NCI-H1417 (cell line): ENCODE results near the gene POU2F1.
"Not testable (repeated sequence)": the region's sequence is repeated elsewhere in the genome, so short reads cannot be mapped to it uniquely, and the experiment has no call there.

Source experiments
- DNase-seq, 3 experiments: peaks; one replicate each; lab custom pipeline; 2025; lab: John Stamatoyannopoulos, UW

Gene POU2F1

DNA sequence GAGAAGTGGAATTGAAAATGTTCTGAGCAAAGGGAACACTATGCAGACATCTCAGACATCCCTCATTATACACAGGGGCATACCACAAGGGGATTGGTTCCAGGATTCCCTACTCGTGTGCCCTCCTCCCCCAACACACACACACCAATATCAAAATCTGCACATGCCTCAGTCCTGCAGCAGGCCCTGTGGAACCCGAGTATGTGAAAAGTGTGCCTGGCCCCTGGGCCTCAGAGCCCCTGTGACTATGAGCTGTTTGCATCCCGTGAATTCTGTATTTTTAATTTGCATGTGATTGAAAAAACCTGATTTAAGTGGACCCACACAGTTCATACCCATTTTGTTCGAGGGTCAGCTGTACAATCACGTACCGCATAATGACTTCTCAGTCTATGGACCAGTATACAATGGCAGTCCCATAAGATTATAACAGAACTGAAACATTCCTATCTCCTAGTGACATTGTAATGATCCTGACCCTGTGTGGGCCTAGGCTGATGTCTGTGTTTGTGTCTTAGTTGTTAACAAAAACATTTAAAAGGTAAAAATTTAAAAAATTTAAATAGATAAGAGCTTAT is 11.3 kb downstream of the POU2F1 start:
- no peak for DNase-seq

DNA sequence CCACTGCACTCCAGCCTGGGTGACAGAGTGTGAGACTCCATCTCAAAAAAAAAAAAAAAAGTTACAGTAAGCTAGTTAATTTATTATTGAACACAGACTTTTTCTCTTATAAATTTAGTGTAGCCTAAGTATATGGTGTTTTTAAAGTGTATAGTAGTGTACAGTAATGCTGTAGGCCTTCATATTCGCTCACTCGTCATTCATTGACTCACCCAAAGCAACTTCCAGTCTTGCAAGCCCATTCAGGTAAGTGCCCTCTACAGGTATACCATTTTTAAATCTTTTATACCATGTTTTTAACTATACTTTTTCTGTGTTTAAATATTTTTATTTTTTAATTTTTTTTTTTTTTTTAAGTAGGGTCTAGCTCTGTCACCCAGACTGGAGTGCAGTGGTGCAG is 12.1 kb downstream of the POU2F1 start:
- no peak for DNase-seq

- DNase-seq: no peak
These were observed 12.7 kb downstream of the POU2F1 start for GRCh38 chr1:167233373-167233772.

DNA sequence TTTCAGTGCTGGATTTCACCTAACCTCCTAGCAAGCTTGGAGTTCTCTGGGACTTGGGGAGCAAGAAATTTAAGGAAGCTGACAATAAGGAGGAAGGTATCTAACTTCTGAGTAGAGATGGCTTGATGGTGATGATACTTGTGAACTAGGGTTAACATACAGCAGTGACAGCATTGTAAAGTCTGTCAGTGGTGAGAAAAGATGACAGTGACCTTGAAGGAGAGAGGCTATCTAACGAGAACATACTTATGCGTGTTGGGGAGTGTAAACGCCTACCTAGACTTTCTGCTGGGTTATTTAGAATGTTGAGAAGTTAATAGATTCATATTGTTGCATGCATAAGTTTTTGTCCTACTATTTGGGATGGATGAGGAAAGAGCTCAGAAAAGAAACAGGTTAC is 16.3 kb downstream of the POU2F1 start:
- no peak for DNase-seq

DNA sequence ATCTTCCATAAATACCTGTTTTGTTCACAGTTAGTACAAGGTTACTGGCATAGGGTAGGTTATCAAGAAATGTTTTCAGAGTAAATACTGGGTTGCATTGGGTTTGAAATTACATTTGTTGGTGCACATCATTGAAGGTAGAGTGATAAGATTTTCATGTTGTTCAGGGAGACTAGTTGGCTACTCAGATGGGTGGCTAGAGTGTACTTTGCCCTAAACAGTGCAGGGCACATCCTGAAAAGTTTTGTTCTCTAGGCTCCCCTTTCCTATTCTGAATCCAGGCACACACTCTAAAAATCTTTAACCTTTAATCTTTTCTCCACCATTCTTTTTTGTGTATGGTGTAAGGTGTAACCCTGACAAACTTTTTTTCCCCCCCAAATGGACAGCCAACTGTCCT is 18.0 kb downstream of the POU2F1 start:
- DNase-seq: no peak

- DNase-seq: no peak
These were observed 18.6 kb downstream of the POU2F1 start for GRCh38 chr1:167239257-167239656.

GRCh38 chr1:167244244-167244643 is 23.6 kb downstream of the POU2F1 start:
- DNase-seq: no peak

GRCh38 chr1:167245168-167245567 is 24.5 kb downstream of the POU2F1 start:
- DNase-seq: not testable (repeated sequence)

GRCh38 chr1:167246971-167247370 is 26.3 kb downstream of the POU2F1 start:
- DNase-seq: no peak

- no peak for DNase-seq
These were observed 27.1 kb downstream of the POU2F1 start for GRCh38 chr1:167247754-167248153.

DNA sequence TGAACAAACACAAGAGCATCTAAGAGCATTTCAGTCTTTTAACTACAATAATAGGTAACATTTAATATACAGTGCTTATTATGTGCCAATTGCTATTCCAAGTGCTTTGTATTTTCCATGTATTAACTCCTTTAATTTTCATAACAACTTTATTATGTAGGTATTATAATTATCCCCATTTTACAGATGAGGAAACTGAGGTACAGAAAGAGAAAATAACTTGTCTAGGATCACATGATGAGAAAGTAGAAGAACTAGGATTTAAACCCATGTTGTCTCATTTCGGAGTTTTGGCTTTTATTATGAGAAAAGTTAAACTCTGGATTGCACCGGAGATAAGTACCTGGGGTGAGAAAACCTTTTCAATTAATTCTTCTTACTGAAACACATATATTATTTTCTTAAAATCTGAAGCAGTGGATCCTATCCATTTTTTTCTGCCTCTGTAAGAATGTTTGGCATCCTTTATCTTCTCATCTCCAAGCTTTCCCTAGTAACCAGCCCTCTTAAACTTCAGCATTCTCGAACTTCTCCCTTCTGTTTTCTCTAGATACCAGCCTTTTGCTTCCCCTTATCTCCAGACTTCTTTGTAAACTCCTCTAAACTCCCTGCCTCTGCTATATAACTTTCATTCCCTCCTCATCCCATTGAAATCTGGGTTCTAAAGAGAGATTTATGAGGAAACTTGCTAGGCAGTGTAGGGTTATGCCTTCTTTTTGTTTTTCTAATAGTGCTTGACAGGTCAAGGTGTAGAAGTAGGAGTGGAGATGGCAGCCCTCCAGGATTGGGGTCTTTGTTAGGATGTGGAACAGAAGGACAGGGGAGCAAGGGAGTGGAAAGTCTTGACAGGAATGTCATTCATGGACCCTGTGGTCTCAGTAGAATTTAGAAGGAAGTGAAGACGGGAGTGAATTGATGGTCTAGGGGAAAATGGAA is 28.3 kb downstream of the POU2F1 start:
- DNase-seq: no peak

DNA sequence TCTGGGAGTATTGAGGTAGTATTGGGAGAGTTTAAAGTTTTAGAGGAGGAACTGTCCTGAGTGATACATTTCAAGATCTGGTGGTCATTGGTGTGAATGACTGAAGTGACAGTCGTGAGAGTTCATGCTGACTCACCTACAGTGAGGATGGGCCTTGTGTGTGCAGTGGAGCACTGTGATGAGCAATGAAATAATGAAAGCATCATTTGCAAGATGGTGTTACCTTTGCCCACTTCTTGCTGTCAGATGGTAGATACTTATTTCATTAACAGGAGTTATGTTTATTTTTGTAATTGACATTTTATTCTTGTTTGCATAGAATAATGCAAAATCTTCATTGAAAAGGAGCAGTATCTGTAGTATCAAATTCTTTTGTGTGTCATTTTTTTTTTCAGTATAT is 29.0 kb downstream of the POU2F1 start:
- DNase-seq: no peak

DNA sequence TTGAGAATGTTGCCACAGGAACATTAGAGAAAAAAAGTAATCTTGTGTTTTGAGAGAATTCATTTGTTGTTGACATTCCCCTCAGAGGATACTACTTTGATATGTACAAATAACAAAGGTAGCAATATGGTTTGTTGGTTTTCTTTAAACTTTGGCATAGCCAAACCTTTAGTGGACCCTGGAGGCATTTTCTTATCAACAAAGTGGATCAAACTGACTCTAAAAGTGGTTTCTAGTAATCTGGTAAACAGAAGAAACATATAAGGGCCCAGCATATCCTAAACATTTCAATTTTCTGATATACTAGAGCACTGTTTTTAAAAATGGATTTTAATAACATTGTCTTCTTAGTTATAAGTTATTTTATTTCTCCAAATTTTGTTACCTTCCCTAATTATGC is 29.8 kb downstream of the POU2F1 start:
- DNase-seq: no peak

DNA sequence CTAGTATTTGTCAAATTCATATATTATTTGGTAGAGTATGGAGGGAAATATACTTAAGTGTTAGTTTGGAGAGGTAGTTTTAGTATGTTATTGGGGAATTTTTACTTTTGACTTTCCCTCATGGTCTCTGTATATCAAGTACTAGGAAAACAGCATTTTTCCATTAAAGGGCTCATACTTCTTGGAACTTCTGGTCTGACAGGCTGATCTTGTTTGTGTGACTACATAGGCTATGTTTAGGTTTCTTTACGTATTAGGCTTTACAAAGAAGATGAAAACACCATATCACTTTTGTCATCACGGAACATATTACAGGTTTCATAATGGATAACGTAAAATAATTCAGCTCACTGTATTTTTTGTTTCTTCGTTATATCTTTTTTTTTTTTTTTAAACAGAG is 30.8 kb downstream of the POU2F1 start:
- no peak for DNase-seq

GRCh38 chr1:167252986-167253385 is 32.3 kb downstream of the POU2F1 start:
- DNase-seq: no peak

- DNase-seq: no peak
These were observed 38.2 kb downstream of the POU2F1 start for GRCh38 chr1:167258858-167259257.

GRCh38 chr1:167262836-167263235 is 42.1 kb downstream of the POU2F1 start:
- peak in 2 of 3 experiments; percentile 44 to 74 for DNase-seq

- DNase-seq: no peak
These were observed 42.7 kb downstream of the POU2F1 start for GRCh38 chr1:167263344-167263743.

DNA sequence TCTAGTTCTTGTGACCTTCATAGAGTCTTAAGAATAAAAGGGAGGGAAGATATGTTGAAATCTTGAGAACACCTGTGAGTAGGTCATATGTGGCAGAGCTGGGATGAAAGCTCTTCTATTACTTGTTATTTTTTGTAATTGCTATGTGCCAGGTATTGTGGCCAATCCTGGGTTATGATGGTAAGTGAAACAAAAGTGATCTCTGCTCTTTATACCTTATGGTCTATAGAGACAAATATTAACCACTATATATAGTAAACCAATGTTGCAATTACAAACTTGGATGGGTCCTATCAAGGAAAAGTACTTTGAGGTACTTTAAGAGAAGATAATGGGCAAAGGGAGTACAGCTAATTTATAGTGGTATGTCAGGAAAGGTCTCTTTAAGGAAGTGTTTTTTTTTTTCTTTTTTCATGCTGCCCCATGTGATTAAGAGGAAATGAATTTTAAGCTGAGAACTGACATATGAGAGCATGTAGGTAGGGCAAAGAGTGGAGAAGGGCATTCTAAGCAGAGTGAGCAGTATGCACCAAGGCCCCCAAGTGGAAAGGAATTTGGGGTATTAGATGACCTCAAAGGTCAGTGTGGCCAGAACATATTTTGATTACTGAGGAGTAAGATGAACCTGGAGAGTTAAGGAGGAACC is 43.3 kb downstream of the POU2F1 start:
- no peak for DNase-seq

DNA sequence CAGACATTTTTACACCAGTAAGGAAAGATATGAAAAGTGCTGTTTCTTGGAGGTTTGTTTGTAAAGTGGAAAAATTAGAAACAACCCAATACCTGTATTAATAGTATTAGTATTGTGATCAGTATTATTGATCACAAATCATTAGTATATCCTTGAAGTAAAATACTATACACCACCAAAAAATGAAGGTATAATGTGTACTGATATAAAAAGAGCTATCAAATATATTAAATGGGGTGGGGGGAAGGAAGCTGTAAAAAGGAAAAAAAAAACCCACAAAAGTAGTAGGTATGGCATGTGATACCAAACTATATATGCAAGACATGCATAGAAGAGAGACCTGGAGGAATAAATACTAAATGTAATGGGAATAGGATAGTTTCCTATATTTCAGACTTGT is 46.3 kb downstream of the POU2F1 start:
- no peak for DNase-seq

DNA sequence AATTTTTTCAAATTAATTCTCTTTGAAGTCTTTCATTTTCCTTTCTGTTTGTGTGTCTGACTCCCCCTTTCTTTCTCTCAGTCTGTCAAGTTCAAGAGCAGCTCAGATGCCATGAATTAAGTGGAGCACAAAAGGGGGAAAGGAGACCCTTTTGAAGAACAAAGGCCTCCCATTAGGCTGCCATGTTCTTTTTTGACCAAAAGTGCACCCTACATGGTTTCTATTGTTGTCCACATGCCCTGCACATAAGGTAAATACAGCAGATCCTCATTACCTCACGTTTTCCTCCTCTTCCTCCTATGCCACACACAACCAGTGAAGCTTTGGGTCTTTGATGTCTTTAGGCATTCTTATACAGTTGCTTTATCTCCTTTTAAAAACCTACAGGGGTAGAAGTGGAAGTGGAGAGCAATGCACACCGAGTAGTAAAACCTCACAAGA is 47.7 kb downstream of the POU2F1 start:
- DNase-seq: peak in 1 of 3 experiments; percentile 52

- peak in 1 of 3 experiments; percentile 8 for DNase-seq
These were observed 49.8 kb downstream of the POU2F1 start for GRCh38 chr1:167270349-167271092.
